Liver (tissue), 3 donors: Measurements from ENCODE around the gene XXYLT1.

Source experiments
- CTCF ChIP-seq: fragments of 150-350 bp; IDR thresholded peaks from 2 replicates; pipeline ENCODE4 v1.5.1; 2017; ENCODE audit warnings: improper control_type of control experiment, low read depth, low read length; ENCODE audit not compliant: missing input control
- GABPA ChIP-seq, 2 donors: IDR thresholded peaks in 1 of 2; conservative IDR thresholded peaks in 1 of 2; 2 replicates each; pipeline ENCODE4 v1.6.1; 2016; ENCODE audit warnings: antibody characterized with exemption in 2 of 2, mild to moderate bottlenecking in 1 of 2, moderate library complexity in 1 of 2
- RAD21 ChIP-seq, 2 donors: IDR thresholded peaks; 2 replicates each; pipeline ENCODE4 v1.6.1; 2016; ENCODE audit warnings: antibody characterized with exemption in 2 of 2, mild to moderate bottlenecking in 2 of 2
- donor health status: healthy.
- donor health status: healthy.

DNA sequence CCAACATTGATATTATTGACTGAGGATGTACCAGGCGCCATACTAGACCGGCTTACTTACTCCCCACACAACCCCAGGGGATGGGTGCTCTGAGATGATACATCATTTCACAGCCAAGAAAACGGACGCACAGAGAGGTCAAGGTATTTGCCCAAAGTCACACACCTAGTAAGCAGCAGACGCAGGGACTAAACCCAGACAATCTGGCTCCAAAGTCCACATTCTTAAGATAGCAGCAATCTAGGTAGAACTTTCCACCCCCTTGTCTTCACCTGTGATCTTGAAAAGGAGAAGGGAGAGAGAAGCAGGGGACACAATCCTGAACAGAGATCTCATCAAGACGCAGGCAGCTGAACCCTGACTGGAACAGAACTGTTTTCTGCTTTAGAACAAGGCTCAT is 200.6 kb downstream of the XXYLT1 start:
- TF ChIP-seq CTCF (no peak), GABPA (IDR thresholded peaks at IDR 0.05 in 1 of 2, conservative IDR thresholded peaks at IDR 0.05 in 1 of 2) (no peak), RAD21 (IDR thresholded peaks at IDR 0.05) (no peak)
